Measurements from ENCODE around the gene QSOX1.

Gene QSOX1

DNA sequence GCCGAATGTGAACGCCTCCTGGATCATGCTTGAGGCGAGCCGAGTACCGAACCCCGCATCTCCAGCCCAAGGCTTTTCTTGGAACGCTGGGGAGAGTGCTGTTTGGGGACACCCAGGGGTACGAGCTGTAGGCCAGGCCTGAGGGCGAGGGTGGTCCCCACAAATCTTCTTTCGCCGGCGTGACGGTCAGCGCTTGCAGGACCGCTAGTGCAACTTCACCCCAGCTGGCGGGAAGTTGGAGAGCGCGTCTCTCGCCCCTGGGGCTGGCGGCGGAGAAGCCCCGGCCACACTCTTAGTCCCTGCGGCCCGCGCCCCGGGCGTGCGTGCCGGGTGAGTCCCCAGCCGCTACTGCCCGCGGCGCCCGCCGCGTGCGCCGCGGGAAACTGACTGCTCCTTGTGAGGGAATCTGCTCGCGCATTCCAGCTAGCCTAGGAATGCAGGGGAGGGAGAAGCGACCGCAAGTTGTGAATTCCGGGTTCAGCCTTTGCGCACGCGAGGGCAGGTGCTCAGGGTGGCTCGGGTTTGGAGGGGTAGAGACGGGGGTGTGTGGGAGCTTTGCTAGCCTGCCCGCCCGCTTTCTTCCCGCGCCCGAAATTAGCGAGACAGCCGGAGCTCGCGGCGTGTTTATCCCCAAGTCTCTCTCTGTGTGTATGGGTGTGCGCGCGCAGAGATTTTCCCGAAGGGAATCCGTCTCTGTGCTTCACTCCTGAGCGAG lies 76.3 kb downstream of the QSOX1 start:
- H3K4me3 ChIP-seq (ENCODE audit: low read depth, low read length): peak overlapping the region; percentile 58
- DNase-seq (ENCODE audit: low read depth): no peak
- TF ChIP-seq, protein P1, sequence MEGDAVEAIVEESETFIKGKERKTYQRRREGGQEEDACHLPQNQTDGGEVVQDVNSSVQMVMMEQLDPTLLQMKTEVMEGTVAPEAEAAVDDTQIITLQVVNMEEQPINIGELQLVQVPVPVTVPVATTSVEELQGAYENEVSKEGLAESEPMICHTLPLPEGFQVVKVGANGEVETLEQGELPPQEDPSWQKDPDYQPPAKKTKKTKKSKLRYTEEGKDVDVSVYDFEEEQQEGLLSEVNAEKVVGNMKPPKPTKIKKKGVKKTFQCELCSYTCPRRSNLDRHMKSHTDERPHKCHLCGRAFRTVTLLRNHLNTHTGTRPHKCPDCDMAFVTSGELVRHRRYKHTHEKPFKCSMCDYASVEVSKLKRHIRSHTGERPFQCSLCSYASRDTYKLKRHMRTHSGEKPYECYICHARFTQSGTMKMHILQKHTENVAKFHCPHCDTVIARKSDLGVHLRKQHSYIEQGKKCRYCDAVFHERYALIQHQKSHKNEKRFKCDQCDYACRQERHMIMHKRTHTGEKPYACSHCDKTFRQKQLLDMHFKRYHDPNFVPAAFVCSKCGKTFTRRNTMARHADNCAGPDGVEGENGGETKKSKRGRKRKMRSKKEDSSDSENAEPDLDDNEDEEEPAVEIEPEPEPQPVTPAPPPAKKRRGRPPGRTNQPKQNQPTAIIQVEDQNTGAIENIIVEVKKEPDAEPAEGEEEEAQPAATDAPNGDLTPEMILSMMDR (IDR thresholded peaks at IDR 0.05; ENCODE audit: control insufficient read depth, extremely low read depth, insufficient read depth): no peak

DNA sequence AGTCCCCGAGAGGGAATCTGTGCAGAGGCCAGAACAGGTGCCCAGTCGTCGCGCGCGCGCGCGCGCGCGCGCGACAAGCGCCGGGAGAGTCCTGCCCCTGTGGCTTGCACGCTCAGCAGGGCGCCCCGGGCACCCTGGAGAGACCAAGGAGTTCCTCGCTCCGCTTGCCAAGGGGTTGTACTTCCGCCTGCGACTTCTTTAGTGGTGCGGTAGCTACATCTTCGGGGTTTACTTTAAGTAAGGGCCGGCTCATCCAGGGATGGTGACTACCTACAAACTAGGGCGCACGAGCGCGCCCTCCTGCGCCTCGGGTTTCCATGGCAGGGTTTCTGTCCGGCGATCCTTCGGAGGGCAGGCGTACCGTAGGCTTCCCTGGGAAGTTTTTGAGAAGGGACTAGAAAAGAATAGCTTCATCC lies 76.8 kb downstream of the QSOX1 start:
- TF ChIP-seq, protein P1 (IDR thresholded peaks at IDR 0.05; ENCODE audit: control insufficient read depth, extremely low read depth, insufficient read depth): peak; percentile 44
- peak overlapping the region; percentile 58 for H3K4me3 ChIP-seq (ENCODE audit: low read depth, low read length)
- peak; percentile 47 for DNase-seq (ENCODE audit: low read depth)

DNA sequence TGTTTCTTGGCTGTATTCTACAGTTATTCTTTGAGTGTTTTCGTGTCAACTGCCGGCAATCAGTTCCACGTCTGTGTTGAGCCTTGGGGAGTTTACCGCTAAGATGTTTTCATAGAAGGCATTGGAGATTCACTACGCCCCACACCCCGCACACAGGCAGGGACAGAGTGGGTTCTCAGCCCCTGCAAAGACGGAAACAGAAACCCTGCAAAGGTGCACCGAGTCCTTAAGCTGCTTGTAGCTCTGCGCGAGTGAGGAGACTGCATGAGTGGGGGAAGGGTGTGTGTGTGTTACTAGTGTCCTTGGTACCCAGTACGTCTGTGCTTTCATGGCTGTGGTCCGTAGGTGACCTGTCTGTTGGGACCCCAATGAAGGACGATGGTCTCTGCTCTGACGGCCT lies 77.3 kb downstream of the QSOX1 start:
- H3K4me3 ChIP-seq (ENCODE audit: low read depth, low read length): peak overlapping the region; percentile 58
- no peak for DNase-seq (ENCODE audit: low read depth)
- TF ChIP-seq, protein P1 (IDR thresholded peaks at IDR 0.05; ENCODE audit: control insufficient read depth, extremely low read depth, insufficient read depth): no peak

DNA sequence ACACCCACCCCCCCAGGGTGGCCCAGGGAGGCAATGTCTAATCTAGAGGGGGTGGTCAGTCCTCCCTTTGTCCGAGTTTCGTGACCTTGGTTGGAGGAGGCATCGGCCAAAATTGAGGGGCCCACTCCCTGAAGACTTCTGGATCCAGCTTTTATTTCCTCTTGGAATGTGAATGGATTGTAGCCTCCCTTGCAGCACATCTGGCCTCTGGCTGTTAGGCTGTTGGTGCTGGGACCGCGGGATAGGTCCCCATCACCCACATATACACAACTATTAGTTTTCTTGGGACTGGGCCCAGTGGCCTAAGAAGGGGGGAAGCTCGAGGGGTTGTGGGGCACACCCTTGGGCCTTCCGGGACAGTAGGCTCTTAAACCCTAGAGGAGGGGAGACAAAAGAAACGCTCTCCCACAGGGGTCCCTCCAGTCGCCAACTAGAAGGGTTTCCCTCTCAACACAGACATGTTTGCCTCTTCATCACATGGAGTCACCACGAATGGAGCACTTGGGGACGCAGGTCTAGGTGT lies 77.9 kb downstream of the QSOX1 start:
- H3K4me3 ChIP-seq (ENCODE audit: low read depth, low read length): no peak overlapping the region
- TF ChIP-seq, protein P1 (IDR thresholded peaks at IDR 0.05; ENCODE audit: control insufficient read depth, extremely low read depth, insufficient read depth): no peak
- DNase-seq (ENCODE audit: low read depth): no peak

DNA sequence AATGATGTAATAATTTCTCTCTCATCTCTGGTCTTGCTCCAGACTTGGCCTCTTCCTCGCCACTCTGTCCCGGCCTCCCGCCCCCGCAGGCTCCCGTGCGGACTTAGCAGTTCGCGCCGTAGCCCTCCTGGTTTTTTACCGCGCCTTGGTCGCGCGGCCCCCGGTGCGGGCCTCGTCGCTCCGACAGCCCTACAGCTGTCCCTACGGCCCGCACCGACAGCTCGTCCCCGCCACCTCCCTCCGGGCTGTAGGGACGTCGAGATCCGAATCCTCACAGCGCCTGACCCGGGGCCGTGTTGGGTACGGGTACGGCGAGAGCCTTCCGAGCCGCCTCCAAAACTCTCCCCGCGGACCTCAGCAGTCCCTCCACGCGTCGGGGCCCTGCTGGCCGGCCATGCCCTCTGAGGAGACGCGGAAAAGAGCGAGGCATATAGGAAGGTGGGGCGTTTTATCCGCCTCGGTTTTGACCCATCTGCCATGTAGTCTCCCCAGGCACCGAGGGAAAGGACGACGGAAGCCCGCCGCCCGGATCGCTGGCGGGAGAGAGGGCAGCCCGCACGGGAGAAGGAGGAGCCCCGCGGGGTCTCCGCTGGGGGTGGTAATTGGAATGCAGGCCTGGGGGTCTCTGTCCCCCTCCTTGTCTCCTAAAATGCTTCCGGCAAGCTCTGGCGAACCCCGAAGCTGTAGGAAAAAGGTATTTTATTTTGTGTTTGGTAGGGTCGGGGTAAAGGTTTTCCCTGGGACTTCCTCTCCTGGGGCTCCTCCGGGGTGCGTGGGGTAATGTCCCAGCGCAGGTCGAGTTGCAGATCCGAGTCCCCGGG lies 78.7 kb downstream of the QSOX1 start:
- no peak overlapping the region for H3K4me3 ChIP-seq (ENCODE audit: low read depth, low read length)
- TF ChIP-seq, protein P1 (IDR thresholded peaks at IDR 0.05; ENCODE audit: control insufficient read depth, extremely low read depth, insufficient read depth): no peak
- no peak for DNase-seq (ENCODE audit: low read depth)

DNA sequence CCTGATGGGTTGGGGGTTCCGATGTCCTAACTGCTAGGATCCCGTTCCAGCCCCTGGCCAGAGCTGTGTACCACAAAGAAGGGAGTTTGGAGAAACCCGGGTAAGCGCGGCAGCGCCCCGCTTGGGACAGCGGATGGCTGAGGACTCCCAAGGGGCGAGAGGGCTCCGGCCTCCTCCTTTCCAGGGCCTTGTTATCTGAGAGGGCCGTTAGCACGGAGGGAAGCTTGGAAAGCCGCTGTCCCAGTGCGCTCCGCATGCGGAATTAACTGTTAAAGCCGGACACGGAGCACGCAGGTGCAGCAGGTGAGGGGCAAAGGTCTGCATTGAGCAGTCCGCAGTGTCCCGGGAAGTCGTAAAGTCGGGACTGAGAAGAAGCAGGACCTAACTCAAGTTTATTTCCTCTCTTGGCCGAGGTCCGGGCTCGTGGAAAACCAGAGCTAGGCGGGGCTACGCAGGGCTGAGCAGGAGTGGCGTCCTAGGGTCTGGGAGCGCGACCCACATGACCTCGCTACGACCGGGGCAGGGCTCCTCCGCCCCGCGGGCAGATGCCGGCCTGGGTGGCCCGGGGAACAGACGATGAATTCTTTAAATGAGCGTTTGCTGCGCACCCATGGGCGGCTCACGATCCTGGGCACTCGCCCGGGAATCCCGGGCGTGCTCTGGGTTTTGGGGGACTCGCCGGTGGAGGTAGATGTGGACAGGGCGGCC lies 79.9 kb downstream of the QSOX1 start:
- DNase-seq (ENCODE audit: low read depth): no peak
- no peak overlapping the region for H3K4me3 ChIP-seq (ENCODE audit: low read depth, low read length)
- TF ChIP-seq, protein P1 (IDR thresholded peaks at IDR 0.05; ENCODE audit: control insufficient read depth, extremely low read depth, insufficient read depth): no peak
